Measurements from ENCODE around the gene ZNF747. TPM values are rescaled to one million over a fixed set of nuclear protein-coding genes. Genes with fewer than 3 reads are reported as not detected.

ZNF747 gene
- total RNA-seq, 1 donor from 2014 or later = 4.8 TPM

Small RNAs within 50 kb of the gene (microRNA-seq; reads per million reads assigned to microRNA genes)
- gene MIR4518 (ENCODE audit: unreplicated experiment) = not detected

Other genes starting within 250 kb of the ZNF747 start
- 65.1 and 67.4 TPM in 2 replicates for gene CD2BP2, start 179.6 kb downstream of the ZNF747 start, total RNA-seq
- gene TBC1D10B, start 164.4 kb downstream of the ZNF747 start, total RNA-seq = 47.0 and 49.0 TPM in 2 replicates
- gene MYL11, start 160.1 kb downstream of the ZNF747 start, total RNA-seq = not detected in 2 replicates
- gene SEPTIN1, start 152.3 kb downstream of the ZNF747 start, total RNA-seq = 1.5 and 2.0 TPM in 2 replicates
- 12.7 and 13.2 TPM in 2 replicates for gene ZNF48, start 139.4 kb downstream of the ZNF747 start, total RNA-seq
- gene ZNF771, start 127.3 kb downstream of the ZNF747 start, total RNA-seq = 12.6 and 12.7 TPM in 2 replicates
- gene DCTPP1, start 104.8 kb downstream of the ZNF747 start, total RNA-seq = 26.8 and 30.3 TPM in 2 replicates
- 41.2 and 42.5 TPM in 2 replicates for gene SEPHS2, start 89.0 kb downstream of the ZNF747 start, total RNA-seq
- not detected in 2 replicates for gene ITGAL, start 62.1 kb downstream of the ZNF747 start, total RNA-seq
- 36.4 and 37.1 TPM in 2 replicates for gene ZNF768, start 8.3 kb downstream of the ZNF747 start, total RNA-seq
- gene ZNF764, start 23.5 kb upstream of the ZNF747 start, total RNA-seq = 10.1 and 12.1 TPM in 2 replicates
- 10.9 and 11.3 TPM in 2 replicates for gene ZNF688, start 36.9 kb upstream of the ZNF747 start, total RNA-seq
- 14.8 and 19.8 TPM in 2 replicates for gene ZNF785, start 50.8 kb upstream of the ZNF747 start, total RNA-seq
- 8.8 and 9.1 TPM in 2 replicates for gene ZNF689, start 75.5 kb upstream of the ZNF747 start, total RNA-seq
- 44.7 and 52.0 TPM in 2 replicates for gene PRR14, start 116.1 kb upstream of the ZNF747 start, total RNA-seq
- gene FBRS, start 123.6 kb upstream of the ZNF747 start, total RNA-seq = 66.5 and 67.4 TPM in 2 replicates
- gene SRCAP, start 164.3 kb upstream of the ZNF747 start, total RNA-seq = 69.2 and 73.5 TPM in 2 replicates
- gene PHKG2, start 213.6 kb upstream of the ZNF747 start, total RNA-seq = 28.6 and 31.1 TPM in 2 replicates
- gene CFAP119, start 227.2 kb upstream of the ZNF747 start, total RNA-seq = 5.0 and 9.7 TPM in 2 replicates
- 116 and 118 TPM in 2 replicates for gene RNF40, start 227.5 kb upstream of the ZNF747 start, total RNA-seq